OCI-M2 (cell line): ENCODE results near the gene AFDN.

Experiments used
- DNase-seq: peaks from one replicate; lab custom pipeline; 2025; ENCODE audit not compliant: unreplicated experiment; lab: John Stamatoyannopoulos, UW

AFDN gene

GRCh38 chr6:167912494-167912893 is 85.8 kb downstream of the AFDN start:
- no peak for DNase-seq

GRCh38 chr6:167913699-167914098 is 87.0 kb downstream of the AFDN start:
- DNase-seq: no peak

GRCh38 chr6:167915139-167915538 is 88.4 kb downstream of the AFDN start:
- no peak for DNase-seq

- DNase-seq: no peak
These were observed 90.9 kb downstream of the AFDN start for GRCh38 chr6:167917551-167918154.

GRCh38 chr6:167918548-167919278 is 92.0 kb downstream of the AFDN start:
- DNase-seq: no peak

GRCh38 chr6:167919349-167919748 is 92.6 kb downstream of the AFDN start:
- DNase-seq: no peak

- DNase-seq: no peak
These were observed 93.5 kb downstream of the AFDN start for GRCh38 chr6:167920165-167920564.

- DNase-seq: no peak
These were observed 95.1 kb downstream of the AFDN start for GRCh38 chr6:167921831-167922230.

GRCh38 chr6:167925026-167925425 is 98.3 kb downstream of the AFDN start:
- no peak for DNase-seq

- DNase-seq: no peak
These were observed 100.5 kb downstream of the AFDN start for GRCh38 chr6:167927246-167927645.

GRCh38 chr6:167928111-167928510 is 101.4 kb downstream of the AFDN start:
- DNase-seq: no peak

- DNase-seq: no peak
These were observed 103.6 kb downstream of the AFDN start for GRCh38 chr6:167930295-167930694.

GRCh38 chr6:167932468-167933276 is 106.0 kb downstream of the AFDN start:
- no peak for DNase-seq

GRCh38 chr6:167933290-167933689 is 106.6 kb downstream of the AFDN start:
- no peak for DNase-seq

GRCh38 chr6:167933847-167934246 is 107.1 kb downstream of the AFDN start:
- no peak for DNase-seq

GRCh38 chr6:167934426-167934864 is 107.7 kb downstream of the AFDN start:
- DNase-seq: no peak

- no peak for DNase-seq
These were observed 109.3 kb downstream of the AFDN start for GRCh38 chr6:167936051-167936450.

GRCh38 chr6:167937301-167937700 is 110.6 kb downstream of the AFDN start:
- DNase-seq: no peak

- DNase-seq: no peak
These were observed 111.5 kb downstream of the AFDN start for GRCh38 chr6:167937948-167938911.

- no peak for DNase-seq
These were observed 115.1 kb downstream of the AFDN start for GRCh38 chr6:167941822-167942221.

- no peak for DNase-seq
These were observed 117.4 kb downstream of the AFDN start for GRCh38 chr6:167944130-167944529.
